ENCODE measurements around the gene ARHGAP30.

Gene ARHGAP30

DNA sequence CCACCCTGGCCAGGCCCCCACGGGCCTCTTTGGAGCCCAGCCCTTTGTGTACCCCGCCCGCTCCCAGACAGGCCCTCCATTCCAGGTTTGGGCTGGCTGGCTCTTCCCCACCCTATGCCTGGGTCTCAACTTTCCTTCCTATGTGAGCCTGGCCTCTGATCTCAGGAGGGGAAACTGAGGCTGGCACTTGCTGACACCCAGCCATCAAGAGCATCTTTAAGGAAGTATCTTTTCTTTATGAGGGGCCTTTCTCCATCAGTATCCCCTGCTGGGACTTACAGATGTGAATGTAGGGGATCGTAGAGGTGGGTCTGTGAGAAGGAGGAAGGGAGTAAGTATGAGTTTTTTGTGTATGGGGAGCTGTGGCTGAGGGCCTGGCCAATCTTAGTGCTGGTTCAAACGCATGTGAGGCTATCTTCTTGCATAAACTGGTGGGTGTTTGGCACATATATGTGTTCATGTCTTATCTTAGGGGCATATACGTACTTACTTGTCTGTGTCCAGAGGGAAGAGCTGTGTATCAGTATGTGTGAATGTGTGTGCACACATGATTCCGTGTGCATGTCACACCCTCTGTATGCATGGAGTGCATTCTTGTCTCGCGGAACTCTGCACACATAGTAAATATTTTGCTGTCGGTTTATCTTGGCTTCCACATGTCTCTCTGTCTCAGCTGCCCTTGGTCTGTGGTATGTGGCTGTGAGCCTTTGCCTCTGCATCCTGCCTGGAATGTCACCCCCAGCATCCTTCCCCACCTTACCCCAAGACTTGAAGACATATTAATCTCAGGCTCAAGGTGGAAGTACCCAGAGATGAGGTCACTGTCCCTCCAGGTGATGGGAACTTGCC, 14.3 kb upstream of the ARHGAP30 start:
- DNase-seq (ENCODE audit: low read depth), result peak; percentile 25
- TF ChIP-seq, protein P1, sequence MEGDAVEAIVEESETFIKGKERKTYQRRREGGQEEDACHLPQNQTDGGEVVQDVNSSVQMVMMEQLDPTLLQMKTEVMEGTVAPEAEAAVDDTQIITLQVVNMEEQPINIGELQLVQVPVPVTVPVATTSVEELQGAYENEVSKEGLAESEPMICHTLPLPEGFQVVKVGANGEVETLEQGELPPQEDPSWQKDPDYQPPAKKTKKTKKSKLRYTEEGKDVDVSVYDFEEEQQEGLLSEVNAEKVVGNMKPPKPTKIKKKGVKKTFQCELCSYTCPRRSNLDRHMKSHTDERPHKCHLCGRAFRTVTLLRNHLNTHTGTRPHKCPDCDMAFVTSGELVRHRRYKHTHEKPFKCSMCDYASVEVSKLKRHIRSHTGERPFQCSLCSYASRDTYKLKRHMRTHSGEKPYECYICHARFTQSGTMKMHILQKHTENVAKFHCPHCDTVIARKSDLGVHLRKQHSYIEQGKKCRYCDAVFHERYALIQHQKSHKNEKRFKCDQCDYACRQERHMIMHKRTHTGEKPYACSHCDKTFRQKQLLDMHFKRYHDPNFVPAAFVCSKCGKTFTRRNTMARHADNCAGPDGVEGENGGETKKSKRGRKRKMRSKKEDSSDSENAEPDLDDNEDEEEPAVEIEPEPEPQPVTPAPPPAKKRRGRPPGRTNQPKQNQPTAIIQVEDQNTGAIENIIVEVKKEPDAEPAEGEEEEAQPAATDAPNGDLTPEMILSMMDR (IDR thresholded peaks at IDR 0.05; ENCODE audit: low read length, missing control alignments), result no peak
- no peak overlapping the region for H3K4me3 ChIP-seq (replicated peaks; ENCODE audit: low read depth, low read length)

DNA sequence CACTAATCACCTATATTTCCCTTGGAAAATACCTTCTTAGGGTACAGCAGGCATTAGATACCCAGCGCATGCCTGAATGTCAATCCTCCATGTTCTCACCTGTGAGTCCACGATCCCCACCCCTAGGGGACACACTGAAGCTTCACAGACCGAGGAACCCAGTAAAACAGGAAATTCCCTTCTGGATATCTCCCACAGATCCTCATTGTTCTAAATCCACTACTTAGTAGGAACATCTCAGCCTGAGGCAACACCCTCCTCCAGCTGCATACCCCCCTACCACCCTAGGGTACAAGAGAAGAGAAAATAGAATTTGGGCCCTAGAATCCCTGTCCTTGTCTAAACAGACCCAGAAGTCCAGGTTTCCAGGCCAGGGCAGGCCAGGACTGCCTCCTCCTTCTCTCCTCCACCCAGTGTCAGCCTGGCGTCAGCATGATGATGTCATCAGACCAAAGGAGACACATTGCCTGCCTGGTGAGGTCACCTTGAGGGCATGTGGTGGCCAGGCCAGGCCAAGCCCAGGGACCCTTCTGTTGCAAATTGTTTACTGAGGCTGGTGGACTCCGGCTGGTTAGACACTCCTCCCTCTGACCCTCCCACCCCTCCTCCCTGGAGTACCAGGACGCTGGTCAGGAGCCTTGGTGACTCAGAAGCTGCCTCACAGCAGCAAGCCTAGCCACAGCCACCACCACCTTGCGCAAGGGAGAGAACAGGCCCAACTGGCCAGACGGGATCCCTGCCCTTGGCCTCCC, 13.5 kb upstream of the ARHGAP30 start:
- TF ChIP-seq, protein P1 (IDR thresholded peaks at IDR 0.05; ENCODE audit: low read length, missing control alignments), result no peak
- DNase-seq (ENCODE audit: low read depth), result peak; percentile 89
- H3K4me3 ChIP-seq (replicated peaks; ENCODE audit: low read depth, low read length), result no peak overlapping the region

DNA sequence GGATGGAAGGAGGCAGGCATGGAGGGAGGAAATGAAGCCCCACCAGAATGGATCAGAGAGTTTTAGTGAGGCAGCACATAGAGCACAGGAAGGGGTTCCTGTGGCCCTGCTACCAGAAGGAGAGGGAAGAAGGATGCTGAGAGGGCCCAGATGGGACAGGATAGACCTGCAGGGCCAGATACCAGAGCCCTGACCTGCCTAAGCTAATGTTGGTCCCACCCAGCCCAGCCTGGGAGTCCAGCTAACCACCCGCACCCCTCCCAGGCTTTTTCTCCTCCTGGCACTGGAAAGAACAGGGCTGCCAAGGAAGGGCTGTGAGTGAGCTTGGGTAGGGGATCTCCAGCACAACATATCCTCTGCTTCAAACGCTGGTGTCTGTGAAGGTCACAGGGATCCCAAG, 12.8 kb upstream of the ARHGAP30 start:
- no peak for DNase-seq (ENCODE audit: low read depth)
- no peak overlapping the region for H3K4me3 ChIP-seq (replicated peaks; ENCODE audit: low read depth, low read length)
- TF ChIP-seq, protein P1 (IDR thresholded peaks at IDR 0.05; ENCODE audit: low read length, missing control alignments), result no peak

DNA sequence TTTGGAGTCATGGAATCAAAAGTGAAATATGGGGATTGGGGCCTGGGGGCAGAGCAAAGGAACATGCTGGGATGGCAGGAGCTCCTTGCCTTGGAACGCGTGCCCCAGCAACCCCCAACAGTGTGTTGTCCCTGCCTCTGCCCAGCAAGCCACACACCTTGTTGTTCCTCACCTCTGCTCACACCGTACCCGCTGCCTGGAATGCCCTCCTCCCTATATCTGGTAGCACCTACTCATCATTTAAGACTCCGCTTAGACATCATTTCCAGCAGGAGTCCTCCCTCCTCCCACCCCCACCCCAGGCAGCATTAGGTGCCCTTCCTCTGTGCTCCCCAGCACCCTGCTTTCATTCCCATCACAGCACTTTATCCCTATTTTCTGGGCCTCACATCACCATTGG, 11.8 kb upstream of the ARHGAP30 start:
- TF ChIP-seq, protein P1 (IDR thresholded peaks at IDR 0.05; ENCODE audit: low read length, missing control alignments), result no peak
- no peak overlapping the region for H3K4me3 ChIP-seq (replicated peaks; ENCODE audit: low read depth, low read length)
- DNase-seq (ENCODE audit: low read depth), result no peak

DNA sequence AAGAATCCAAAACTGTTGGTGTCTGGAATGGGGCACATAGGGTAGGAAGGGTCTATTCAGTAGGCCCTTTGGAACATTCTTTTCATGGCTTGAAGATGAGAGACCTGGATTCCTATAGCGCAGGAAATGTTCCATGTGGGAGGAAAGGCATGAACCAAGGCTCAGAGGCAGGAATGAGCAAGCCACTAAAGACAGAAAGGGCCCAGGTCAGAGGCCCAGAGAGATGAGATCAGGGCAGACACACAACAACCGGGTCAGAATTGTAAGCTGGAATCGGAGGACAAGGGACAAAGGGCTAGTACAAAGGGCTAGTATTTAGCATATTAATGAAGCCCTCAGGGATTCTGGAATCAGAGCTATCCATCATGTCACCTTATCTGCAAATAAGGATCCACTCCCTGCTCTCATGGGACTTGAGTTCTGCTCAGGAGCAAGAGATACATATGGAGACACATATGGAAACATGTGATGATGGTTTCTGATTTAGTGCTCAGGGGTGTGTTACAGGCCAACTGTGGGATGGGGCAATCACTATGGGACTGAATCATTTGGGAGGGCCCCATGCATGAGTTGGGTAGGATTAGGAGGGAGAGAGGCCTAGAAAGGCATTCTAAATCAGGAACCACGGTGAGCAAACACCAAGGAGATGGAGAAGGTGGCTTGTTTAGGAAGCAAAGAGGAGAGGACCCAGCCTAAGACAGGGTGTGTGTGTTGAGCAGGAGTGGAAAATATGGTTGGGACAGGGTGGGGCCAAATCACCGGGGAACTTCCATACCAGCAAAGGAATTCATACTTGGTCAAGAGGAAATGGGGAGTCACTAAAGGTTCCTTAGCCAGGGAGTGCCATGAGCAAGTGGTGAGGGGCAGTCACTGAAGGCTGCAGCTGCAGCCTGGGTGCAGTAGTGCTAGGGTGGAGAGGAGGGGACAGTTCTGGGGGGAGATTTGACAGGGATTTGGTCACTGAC, 11.0 kb upstream of the ARHGAP30 start:
- H3K4me3 ChIP-seq (replicated peaks; ENCODE audit: low read depth, low read length), result no peak overlapping the region
- TF ChIP-seq, protein P1 (IDR thresholded peaks at IDR 0.05; ENCODE audit: low read length, missing control alignments), result no peak
- peak; percentile 38 for DNase-seq (ENCODE audit: low read depth)

DNA sequence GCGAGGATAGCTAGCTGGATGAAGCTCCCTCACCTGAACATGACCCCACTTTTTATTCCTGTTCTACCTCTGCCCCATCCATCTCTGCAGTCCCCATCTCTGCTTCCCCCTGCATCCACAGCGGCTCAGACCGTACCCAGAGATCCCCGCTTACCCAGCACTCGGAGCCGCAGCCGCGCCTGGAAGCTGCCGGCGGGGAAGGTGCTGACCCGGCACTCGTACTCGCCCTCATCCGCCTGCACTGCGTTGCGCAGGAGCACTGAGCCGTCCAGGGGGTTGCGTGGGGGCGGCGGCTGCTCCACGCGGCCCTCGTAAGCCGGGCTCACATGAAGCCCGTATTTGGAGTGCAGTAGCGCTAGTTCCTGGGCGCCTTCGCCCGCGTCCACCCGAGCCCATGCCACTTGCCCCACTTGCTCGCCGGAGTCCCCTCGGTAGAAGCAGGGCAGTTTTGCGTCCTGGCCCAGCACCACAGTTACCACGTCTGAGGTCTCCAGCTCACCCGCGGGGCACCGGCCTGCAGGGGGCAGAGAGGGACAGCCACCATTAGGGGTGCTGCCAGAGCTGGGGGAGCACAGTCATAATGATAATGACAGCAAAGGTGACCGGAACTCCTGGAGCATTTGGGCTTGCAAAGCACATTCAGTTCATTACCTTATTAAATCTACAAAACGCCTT, 9.9 kb upstream of the ARHGAP30 start:
- no peak overlapping the region for H3K4me3 ChIP-seq (replicated peaks; ENCODE audit: low read depth, low read length)
- TF ChIP-seq, protein P1 (IDR thresholded peaks at IDR 0.05; ENCODE audit: low read length, missing control alignments), result no peak
- no peak for DNase-seq (ENCODE audit: low read depth)
